NCI-H226 (cell line): ENCODE results near the gene AS3MT.
"Not testable (repeated sequence)": the region's sequence is repeated elsewhere in the genome, so short reads cannot be mapped to it uniquely, and the experiment has no call there.

Experiments used
- DNase-seq: peaks from one replicate; pipeline ENCODE4 v3.0.0-alpha.2; 2015

AS3MT gene, protein sequence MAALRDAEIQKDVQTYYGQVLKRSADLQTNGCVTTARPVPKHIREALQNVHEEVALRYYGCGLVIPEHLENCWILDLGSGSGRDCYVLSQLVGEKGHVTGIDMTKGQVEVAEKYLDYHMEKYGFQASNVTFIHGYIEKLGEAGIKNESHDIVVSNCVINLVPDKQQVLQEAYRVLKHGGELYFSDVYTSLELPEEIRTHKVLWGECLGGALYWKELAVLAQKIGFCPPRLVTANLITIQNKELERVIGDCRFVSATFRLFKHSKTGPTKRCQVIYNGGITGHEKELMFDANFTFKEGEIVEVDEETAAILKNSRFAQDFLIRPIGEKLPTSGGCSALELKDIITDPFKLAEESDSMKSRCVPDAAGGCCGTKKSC

DNA sequence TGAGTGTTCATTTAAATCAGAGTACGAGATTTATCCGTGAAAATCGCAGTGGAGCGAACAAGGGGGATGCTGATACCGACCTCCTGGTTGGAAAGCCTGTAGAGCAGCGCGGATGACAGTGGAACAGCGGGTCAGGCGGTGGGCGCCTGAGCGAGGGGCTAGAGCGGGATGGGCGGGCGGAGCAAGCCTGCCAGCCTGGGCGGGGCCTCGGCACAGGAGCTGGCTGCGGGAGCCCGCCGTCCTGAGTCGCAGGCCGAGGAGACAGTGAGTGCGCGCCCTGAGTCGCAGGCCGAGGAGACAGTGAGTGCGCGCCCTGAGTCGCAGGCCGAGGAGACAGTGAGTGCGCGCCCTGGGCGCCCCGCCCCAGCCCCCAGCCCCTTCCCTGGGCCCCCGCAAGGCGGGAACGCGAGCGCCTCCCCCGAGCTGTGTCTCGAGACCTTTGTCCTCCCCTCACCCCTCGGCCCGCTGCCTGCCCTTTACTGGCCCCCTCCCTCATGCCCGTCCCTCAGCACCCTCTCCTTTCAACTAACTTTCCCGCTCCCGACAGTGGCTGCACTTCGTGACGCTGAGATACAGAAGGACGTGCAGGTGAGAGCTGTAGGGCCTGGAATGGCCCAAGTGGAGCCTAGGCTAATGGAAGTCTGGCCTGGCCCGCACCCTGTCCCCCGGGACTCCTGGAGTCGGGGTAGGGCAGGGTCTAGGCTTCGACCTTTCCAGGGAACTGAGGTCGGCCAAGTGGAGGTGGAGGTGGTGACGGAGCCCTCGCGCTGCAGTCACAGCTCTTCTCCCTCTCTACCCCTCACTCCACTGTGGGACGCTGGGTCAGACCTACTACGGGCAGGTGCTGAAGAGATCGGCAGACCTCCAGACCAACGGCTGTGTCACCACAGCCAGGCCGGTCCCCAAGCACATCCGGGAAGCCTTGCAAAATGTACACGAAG lies at the start of gene AS3MT:
Gene AS3MT (plus strand): TSS at position 213 of the 941 bp plus-strand sequence. CDS start 123 bp downstream, at position 336.
- DNase-seq: no peak

DNA sequence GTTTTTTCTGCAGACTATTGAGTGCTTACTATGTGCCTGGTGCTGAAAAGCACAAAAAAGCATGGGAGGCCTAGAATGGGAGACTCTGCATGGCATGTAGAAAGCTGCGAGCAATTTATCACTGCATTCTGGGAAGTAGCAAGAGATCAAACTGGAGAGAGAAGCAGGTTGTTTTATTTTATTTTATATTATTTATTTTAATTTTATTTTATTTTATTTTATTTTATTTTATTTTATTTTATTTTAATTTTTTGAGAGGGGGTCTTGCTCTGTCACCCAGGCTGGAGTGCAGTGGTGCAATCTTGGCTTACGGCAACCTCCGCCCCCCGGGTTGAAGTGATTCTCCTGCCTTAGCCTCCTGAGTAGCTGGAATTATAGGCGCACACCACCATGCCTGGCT lies 49.3 kb upstream of the AS3MT start:
- not testable (repeated sequence) for DNase-seq

DNA sequence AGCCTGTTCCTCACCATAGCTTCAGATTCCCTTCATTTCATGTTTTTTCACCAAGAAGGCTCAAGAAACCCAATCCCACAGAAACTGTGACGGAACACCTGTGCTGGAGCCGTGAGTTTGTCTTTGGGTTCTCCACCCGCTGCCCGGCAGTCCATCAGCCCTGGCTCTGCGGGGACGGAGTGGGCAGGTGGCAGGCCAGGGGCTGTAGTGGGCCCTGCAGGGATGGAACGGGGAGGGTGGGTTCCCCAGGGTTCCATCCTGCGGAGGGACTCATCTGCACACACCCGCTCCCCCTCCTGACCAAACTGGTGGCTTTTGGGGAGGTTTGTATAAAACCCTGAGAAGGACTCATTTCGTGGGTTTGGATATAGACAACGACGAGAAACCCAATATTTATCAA lies 47.0 kb upstream of the AS3MT start:
- DNase-seq: no peak

DNA sequence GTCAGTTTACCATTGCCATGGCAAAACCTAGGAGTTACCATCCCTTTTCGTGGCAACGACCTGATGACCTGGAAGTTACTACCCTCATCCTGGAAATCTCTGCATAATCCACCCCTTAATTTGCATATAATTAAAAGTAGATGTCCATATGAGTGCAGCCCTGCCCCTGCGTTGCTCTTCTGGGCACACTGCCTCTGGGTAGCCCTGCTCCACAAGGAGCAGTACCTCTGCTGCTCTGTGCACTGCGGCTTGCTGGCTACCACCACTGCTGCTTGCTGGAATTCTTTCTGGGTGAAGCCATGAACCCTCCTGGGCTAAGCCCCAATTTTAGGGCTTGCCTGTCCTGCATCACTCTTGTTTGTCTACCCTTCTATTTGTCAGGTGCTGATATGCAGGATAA lies 44.6 kb upstream of the AS3MT start:
- no peak for DNase-seq

DNA sequence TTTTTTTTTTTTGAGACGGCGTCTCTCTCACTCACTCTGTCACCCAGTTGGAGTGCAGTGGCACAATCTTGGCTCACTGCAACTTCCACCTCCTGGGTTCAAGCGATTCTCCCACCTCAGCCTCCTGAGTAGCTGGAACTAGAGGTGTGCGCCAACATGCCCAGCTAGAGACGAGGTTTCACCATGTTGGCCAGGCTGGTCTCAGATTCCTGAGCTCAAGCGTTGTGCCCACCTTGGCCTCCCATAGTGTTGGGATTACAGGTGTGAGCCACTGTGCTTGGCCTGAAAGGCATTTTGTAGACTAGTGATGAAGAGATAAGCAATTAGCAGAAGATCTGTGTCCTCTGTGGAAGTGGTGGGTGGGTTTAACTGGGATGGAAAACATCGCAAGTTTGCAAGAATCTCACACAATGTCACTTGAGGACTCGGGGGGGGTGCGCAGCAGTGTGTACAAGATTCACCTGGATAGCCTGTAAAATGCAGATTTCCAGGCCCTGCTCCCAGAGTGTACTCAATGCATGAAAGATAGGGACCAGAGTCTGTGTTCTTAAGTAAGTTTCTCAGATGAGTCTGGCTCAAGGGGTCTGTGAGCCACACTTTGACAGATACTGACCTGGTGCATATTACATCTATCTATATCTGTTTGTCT lies 43.0 kb upstream of the AS3MT start:
- no peak for DNase-seq

DNA sequence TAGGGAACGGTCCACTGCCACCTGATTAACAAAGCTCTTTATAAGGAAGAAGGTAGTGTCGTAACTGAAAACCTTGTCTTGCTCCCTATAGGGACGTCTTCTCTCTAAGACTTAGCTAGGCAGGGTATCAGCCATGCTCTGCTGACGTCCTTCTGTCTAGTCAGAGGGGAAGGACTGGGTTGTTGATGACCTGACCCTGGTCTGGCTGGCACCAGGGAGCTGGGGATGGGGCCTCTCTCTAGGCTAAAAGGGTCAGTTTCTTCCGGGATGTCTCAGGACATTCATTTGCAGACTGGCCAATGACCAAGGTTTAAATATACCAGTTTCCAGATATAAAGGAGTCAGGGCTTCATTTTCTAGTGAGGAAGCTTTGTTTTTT lies 41.7 kb upstream of the AS3MT start:
- no peak for DNase-seq

DNA sequence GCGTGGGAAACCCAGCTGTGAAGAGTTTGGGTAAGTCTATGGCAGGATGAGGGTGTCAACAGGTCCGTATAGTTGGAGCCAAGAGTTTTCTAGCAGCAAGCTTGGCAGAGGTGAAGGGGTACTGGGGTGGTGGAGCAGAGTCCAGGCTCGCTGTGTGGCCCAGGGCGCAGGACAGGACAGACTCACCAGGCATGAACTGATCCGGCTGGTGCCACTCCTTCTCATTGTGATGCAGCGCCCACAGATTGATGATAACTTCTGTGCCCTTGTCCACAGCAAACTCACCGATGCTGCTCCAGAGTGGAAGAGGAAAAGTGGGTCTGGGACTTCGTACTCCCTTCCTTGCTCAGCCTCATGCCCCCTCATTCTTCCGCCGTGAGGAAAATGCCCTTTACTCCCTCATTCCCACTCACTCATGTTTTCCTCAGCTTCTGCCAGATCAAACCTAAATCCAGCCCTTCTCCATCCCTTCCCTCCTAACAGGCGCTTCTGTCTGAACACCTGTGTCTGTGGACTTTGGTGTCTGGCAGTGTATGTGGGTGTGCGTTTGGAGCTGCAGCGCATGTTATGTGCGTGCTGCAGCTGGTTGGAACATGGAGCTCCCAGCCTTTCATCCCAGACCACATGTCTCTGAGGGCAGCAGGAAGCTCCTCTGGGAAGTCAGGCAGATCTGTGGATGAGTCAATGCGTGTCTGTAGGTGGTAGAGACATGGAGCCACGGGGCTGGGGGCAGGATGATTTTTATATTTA lies 37.8 kb upstream of the AS3MT start:
- no peak for DNase-seq

DNA sequence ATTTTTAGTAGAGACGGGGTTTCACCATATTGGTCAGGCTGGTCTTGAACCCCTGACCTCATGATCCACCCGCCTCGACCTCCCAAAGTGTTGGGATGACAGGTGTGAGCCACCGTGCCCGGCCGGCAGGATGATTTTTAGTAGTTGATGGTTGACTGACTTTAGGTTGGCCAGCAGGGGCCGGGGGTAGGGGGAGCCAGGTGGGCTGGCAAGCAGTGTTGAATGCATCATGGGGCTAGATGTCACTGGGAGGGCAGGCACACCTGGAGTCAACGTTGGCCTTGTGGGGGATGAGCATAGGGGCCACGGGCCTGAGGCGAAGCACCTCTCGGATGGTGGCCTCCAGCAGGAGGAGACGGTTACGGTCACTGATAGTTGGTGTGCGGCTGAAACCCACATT lies 37.0 kb upstream of the AS3MT start:
- DNase-seq: no peak

DNA sequence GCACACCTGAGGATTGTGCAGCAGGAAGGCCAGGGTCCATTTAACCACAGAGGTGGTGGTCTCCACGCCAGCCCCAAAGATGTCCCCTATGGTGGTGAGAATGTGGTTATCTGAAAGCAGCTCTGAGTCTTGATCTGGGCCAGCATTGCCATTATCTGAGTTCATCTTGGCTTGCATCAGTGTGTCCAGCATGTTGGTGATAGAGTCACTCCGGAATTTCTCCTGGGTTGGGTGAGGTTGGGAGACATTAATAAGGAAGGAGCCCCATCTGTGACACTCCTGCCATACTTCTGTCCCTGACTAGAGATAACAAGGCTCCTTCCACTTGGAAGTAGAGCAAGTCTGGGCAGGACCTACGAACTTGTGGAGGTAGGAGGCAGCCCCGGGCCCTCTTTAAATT lies 36.3 kb upstream of the AS3MT start:
- no peak for DNase-seq

DNA sequence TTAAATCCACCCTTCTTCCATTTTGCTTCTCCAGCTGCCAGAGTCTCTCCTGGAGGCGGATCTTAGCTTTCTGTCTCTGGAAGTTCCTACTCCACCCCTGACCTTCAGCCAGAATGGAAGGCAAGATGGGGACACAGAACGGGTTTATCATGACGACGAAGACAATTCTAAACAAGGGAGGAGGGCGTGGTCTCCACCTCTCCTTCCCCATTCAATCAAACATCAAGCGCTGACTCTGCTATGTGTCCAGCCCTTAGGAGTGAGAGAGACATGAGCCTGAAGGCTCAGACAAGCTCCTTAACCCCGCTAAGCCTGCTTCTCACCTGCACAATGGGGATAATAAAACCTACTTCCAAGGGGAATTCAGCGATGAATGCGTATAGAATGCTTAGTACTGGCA lies 35.1 kb upstream of the AS3MT start:
- DNase-seq: no peak

DNA sequence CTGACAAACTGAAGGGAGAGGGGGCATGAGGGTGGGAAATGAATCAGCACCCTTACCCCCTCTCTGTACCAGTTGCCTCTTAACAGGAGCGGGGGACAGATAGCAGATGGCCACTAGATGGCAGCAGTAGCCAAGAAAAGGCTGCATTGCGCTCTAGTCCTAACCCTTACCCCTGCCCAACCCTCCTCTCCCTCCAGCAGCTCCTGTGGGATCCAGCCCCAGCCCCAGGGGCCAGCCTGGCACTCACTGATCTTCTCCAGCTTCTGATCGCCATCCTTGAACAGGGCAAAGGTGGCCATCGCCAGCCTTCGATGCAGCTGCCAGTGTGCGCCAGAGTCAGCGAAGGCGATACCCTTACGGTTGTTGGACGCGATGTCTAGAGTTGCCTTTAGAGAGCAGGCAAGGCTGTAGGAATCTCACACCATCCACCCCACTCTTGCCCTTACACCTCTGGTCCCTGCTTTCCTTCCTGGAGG lies 34.2 kb upstream of the AS3MT start:
- DNase-seq: peak; percentile 45

DNA sequence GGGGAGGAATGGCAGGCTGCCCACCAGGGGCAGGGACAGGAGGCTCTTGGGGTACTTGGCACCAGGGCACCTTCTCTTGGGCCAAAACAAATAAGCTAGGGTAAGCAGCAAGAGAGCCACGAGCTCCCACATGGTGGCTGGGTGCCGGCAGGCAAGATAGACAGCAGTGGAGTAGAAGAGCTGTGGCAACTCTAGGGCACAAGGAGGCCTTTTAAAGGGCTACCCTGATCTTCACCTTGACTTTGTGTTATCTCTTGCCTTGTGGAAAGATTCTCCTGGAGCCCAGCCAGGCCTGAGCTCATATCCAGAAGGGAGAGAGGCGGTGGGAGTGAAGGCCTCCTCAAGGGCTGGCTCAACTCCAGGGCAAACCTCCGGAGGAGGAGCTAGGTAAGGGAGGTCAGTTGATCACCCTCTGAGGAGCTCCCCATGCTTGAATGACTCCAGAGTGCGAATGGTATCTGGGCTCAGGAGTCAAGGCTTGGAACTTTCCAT lies 32.0 kb upstream of the AS3MT start, which contains the start of gene CYP17A1:
Gene CYP17A1 (minus strand): TSS at position 184 of the 492 bp plus-strand sequence. CDS start 52 bp downstream, at position 132.
- peak; percentile 64 for DNase-seq

DNA sequence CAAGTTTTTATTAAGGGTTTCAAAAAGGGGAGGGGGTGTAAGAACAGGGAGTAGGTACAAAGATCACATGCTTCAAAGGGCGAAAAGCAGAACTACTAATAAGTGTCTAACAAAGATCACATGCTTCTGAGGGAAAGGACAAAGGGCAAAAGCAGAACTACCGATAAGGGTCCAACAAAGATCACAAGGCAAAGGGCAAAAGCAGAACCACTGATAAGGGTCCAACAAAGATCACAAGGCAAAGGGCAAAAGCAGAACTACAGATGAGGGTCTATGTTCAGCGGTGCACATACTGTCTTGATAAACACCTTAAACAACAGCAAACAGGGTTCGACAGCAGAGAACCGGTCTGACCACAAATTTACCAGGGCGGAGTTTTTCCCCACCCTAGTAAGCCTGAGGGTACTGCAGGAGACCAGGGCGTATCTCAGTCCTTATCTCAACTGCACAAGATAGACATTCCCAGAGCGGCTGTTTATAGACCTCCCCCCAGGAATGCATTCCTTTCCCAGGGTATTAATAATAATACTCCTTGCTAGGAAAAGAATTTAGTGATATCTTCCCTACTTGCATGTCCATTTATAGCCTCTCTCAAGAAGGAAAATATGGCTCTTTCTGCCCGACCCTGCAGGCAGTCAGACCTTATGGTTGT lies 30.9 kb upstream of the AS3MT start:
- not testable (repeated sequence) for DNase-seq

DNA sequence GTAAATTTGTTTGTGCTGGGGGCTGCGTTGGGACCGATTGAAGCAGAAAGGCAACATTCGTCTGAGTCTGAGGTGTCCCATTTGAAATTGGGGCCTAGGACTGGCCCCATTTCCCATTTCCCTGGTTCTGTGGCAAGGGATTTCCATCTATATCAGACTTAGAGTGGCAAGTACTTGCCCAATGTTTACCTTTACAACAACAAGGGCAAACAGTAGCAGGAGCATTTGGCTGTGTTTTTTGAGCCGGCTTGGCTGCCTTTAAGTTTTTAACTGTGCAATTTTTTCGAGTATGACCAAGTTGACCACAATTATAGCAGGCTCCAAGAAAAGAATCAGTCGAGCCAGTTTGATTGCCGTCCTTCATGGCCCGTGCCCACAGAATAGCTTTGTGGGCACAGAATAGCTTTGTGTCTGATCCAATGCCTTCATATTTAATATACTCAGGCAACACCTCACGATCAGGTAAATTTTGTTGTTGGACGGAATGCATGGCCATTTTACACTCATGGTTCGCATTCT lies 27.4 kb upstream of the AS3MT start:
- no peak for DNase-seq

DNA sequence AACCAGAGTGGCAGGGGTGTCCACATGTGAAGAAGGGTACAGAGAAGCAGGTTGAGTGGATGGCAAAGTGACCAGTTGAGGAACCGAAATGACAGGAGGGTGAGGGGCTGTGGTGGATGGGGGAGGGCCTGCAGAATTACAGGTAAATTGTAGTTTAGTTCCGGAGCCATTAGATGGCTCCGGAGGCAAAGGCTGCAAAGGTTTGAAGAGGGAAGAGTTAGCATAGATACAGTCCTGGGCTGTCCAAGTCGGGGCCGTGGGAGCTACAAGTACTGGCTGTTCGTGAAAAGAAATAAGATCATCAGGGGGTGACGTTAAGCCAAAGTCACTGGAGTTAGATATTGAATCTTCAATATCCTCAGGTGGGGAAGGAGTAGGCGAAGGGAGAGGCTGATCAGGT lies 26.1 kb upstream of the AS3MT start:
- not testable (repeated sequence) for DNase-seq

DNA sequence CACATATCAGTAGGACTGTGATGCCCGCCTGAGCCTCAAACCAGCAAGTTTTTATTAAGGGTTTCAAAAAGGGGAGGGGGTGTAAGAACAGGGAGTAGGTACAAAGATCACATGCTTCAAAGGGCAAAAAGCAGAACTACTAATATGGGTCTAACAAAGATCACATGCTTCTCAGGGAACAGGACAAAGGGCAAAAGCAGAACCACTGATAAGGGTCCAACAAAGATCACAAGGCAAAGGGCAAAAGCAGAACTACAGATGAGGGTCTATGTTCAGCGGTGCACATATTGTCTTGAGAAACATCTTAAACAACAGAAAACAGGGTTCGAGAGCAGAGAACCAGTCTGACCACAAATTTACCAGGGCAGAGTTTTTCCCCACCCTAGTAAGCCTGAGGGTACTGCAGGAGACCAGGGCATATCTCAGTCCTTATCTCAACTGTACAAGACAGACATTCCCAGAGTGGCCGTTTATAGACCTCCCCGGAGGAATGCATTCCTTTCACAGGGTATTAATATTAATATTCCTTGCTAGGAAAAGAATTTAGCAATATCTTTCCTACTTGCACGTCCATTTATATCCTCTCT lies 25.0 kb upstream of the AS3MT start:
- not testable (repeated sequence) for DNase-seq

DNA sequence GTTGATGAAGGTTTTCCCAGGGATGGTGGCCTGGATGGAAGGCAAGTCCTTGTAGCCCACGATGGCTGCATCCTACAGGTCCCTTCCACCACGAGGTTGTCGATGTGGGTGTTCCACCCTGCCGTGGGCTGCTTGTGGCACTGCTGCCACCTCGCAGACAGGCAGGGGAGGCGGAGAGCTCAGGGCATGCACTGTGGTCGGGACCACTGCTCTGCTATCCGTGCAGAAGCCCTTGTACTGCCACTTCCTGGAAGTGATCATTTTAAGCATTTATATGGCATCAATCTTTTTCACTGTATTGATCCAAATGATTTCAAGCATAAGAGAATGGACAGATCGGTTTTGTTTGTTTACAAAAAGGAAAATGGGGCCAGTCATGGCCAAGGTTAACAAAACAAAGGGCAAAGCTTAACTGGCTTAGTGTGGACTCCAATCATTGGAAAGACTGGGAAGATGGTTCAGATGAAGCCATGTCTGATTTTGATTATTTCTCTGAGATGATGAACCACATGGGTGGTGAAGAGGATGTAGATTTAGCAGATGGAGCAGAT lies 23.8 kb upstream of the AS3MT start:
- DNase-seq: no peak

DNA sequence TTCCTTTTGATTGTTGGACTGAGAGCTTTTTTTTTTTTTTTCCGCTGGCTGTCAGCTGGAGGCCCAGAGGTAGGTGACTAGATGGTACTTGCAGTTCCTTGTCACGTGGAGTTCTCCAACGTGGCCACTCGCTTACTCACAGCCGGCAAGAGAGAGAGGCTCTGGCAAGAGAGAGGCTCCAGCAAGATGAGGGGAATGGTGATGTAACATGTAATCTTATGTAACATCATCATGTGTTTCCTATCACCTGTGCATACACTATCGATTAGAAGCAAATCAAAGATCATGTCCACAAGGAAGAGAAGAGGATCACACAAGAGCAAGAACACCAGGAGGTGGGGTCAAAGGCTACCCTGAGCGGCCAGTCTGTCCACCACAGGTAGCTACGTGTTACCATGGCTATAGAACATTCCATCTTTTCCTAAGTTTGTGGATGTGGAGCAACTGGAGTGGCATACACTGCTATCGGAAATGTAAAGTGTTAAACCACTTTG lies 19.2 kb upstream of the AS3MT start:
- no peak for DNase-seq

DNA sequence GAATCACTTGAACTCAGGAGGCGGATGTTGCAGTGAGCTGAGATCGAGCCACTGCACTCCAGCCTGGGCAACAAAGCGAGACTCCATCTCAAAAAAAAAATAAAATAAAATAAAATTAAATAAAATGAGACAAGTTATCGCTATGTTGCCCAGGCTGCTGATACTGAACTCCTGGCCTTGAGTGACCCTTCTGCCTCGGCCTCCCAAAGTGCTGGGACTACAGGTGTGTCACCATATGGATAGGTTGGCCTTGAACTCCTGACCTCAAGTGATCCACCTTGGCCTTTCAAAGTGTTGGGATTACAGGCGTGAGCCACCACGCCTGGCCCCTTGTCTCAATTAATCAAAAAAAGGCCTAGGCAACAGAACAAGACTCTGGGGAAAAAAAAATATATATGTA lies 16.0 kb upstream of the AS3MT start:
- DNase-seq: not testable (repeated sequence)

DNA sequence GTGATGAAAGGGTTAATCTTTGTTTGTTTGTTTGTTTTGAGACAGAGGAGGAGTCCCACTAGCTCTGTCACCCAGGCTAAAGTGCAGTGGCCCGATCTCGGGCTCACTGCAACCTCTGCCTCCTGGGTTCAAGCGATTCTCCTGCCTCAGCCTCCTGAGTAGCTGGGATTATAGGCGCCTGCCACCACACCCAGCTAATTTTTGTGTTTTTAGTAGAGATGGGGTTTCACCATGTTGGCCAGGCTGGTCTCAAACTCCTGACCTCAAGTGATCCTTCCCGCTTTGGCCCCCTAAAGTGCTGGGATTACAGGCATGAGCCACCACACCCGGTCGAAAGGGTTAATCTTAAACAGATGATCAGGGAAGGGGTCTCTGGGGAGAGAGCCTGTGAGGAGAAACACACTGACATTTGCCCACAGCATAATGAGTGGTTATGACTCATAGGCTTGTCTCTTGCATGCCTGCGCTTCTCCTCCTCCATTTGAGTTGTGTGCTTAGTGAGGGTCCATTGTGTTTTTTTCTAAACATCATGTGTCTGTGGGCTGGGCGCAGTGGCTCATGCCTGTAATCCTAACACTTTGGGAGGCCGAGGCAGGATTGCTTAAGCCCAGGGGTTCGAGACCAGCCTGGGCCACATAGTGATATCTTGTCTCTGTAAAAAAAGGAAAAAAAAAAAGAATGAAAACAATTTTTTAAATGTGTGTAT lies 13.4 kb upstream of the AS3MT start:
- peak; percentile 86 for DNase-seq
